GM23248 (cell line): ENCODE data around the gene MFNG.

ENCODE experiments used
- EZH2 ChIP-seq: fragments of 200-600 bp; sonication (generic); IDR thresholded peaks from 2 replicates; pipeline ENCODE4 v1.6.1; 2018; ENCODE audit warnings: antibody characterized with exemption, mild to moderate bottlenecking; ENCODE audit not compliant: insufficient read depth, poor library complexity, severe bottlenecking
- EZH2phosphoT487 ChIP-seq: fragments of 200-600 bp; sonication (generic); IDR thresholded peaks from 2 replicates; pipeline ENCODE4 v1.6.1; 2018; ENCODE audit warnings: antibody characterized with exemption, moderate library complexity, mild to moderate bottlenecking, low read depth; ENCODE audit not compliant: insufficient read depth

DNA sequence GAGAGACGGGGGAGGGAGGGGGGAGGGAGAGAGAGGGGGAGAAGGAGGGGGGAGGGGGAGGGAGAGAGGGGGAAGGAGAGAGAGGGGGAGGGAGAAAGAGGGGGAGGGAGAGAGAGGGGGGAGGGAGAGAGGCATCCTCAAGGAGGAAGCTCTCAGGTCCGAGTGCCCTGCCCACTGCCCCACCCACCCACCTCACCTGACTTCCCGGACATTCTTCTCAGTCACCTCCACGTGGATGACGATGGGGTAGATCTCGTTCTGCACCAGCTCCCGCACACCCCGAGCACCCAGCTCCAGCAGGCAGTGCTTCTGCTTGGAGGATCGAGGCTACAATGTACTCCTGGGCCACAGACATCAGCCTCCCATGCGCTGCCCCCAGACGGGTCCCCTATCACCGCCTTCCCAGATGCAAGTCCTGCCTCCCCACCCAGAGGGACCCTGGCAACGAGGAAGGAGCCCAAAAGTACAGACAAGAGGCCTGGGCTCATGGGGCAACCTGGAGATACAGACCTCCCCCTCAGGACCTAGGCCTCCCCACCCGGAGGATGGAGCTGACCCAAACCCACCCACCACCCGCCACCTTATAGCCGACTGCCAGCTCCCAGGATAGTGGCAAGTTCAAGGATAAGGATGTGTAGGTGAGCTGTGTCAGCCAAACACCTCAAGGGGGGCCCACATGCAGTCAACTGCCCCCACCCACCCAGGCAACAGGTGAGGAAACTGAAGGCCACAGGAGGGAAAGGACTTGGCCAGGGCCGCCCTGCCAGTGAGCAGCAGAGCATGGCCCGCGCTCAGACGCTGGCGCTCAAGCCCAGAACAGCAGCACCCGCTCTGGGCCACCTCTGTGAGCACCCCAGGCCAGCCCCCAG lies 5.6 kb upstream of the MFNG start:
- TF ChIP-seq EZH2 (no peak), EZH2phosphoT487 (no peak)
